GM12864 (cell line): Measurements from ENCODE around the gene WDR45.
A peak's percentile ranks its signal among the peaks of the same experiment; 100 is the strongest.

Experiments used
- DNase-seq: peaks from one replicate; pipeline ENCODE4 v3.0.0-alpha.2; 2011; ENCODE audit warnings: low read depth
- H3K4me3 ChIP-seq: 2 replicates; pipeline ENCODE4 v1.5.1; 2011; ENCODE audit warnings: mild to moderate bottlenecking, low read depth, low read length, control low read depth
- TF ChIP-seq, protein P1 (sequence below): IDR thresholded peaks from 2 replicates; pipeline ENCODE4 v1.5.1; 2011; ENCODE audit warnings: low read depth, mild to moderate bottlenecking, moderate library complexity, low read length, control low read depth, inconsistent platforms; ENCODE audit errors: missing control alignments

WDR45 gene

DNA sequence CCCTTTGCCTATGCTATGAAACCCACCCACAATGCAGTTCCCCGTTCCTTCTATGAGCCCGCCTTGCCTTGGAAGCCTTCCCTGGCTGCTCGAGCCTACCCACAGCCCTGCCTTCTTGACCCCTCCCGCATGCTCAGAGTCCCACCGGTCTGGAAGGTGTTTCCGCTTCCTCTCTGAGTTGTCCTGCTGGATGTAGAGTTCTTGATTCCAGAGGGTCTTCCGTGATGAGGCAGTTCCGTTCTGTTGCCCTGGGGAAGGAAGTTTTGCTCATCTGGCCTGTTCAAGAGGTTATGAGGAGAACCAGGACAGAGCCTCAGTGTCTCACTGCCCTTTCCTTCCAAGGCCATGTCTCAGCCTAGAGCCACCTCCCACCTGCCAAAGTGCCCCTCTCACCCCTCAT is 36.4 kb upstream of the WDR45 start:
- no peak overlapping the region for H3K4me3 ChIP-seq
- DNase-seq: no peak
- TF ChIP-seq, protein P1, sequence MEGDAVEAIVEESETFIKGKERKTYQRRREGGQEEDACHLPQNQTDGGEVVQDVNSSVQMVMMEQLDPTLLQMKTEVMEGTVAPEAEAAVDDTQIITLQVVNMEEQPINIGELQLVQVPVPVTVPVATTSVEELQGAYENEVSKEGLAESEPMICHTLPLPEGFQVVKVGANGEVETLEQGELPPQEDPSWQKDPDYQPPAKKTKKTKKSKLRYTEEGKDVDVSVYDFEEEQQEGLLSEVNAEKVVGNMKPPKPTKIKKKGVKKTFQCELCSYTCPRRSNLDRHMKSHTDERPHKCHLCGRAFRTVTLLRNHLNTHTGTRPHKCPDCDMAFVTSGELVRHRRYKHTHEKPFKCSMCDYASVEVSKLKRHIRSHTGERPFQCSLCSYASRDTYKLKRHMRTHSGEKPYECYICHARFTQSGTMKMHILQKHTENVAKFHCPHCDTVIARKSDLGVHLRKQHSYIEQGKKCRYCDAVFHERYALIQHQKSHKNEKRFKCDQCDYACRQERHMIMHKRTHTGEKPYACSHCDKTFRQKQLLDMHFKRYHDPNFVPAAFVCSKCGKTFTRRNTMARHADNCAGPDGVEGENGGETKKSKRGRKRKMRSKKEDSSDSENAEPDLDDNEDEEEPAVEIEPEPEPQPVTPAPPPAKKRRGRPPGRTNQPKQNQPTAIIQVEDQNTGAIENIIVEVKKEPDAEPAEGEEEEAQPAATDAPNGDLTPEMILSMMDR: no peak

DNA sequence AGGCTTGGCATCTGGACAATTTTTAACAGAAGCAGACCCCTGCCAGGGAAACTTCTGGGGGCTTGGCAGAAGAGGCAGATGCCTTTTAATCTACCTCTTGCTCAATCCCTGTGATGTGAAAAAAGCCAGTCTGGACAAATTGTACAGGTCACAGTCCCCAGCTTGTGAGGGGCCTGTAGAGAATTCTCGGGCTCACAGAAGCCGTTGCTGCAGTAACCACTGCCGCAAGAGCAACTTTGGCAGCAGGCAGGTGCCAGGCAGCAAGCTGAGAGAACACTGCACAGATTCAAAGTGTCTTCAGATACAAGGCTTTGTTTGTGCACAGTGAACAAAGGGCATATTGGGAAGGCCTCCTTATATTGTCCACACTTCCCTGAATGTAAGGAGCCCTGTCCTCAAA is 32.1 kb upstream of the WDR45 start:
- H3K4me3 ChIP-seq: no peak overlapping the region
- TF ChIP-seq, protein P1: no peak
- no peak for DNase-seq

DNA sequence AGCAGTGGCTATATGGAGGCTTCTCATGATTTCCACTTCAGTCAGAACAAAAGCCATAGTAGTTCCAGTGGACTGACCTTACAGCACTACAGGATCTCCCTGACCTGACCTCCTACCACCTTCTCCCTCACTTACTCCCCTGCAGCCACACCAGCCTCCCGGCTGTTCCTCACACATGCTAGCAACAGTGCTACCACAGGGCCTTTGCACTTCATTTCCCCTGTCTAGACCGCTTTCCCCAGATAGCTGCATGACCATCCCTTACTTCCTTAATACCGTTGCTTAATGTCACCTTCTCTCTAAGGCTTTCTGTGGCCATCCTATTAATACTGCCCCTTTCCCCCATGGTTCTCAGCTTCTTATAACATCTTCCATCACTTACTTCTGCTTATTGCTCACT is 30.7 kb upstream of the WDR45 start:
- H3K4me3 ChIP-seq: no peak overlapping the region
- TF ChIP-seq, protein P1: no peak
- no peak for DNase-seq

DNA sequence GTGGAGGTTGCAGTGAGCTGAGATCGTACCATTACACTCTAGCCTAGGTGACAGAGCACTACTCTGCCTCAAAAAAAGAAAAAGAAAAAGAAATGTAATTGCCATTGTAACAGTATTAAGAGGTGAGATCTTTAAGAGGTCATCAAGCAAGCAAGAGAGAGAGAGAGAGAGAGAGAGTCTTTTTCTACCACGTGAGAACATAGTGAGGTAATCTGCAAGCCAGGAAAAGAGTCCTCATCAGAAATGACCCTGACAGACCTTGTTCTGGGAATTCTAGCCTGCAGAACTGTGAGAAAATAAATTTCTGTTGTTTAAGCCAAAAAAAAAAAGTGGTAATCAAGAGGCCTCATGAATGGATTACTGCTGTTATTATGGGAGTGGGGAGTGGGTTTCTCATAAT is 29.0 kb upstream of the WDR45 start:
- H3K4me3 ChIP-seq: no peak overlapping the region
- DNase-seq: no peak
- TF ChIP-seq, protein P1: no peak

DNA sequence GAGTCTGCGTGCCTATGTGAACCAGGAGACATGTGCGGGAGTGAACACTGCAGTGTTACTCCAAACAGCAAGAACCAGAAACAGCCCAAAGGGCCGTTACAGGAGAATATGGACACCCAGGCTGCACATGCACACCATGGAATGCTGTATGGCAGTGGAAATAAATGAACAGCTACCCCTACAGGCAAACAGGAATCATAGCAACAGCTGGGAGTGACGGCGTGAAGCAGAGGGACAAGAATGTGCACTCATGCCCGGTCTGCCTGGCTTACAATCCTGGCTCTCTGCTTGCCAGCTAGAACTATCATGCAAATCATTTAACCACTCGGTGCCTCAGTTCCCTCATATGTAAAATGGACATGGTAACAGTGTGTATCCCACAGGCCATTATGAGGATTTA is 27.2 kb upstream of the WDR45 start:
- H3K4me3 ChIP-seq: no peak overlapping the region
- TF ChIP-seq, protein P1: peak; percentile 37
- DNase-seq: no peak

DNA sequence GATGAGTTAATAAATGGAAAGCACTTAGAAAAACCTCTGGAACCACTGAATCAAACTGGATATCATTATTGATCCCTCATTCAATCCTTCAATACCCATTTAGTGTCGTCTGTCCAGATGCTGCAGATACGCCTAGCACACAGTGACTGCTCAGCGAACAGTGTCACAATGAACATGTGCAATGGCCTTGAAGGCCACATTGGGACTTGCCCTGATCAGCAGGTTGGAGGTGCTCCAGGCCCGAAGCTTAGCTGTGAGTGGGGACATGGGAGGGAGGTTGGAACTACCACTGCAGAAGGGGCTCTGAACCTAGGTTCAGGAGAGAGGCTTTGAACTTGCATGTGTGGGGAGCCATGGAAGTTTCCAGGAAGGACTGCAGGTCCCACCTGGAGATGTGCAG is 26.6 kb upstream of the WDR45 start:
- TF ChIP-seq, protein P1: no peak
- no peak overlapping the region for H3K4me3 ChIP-seq

DNA sequence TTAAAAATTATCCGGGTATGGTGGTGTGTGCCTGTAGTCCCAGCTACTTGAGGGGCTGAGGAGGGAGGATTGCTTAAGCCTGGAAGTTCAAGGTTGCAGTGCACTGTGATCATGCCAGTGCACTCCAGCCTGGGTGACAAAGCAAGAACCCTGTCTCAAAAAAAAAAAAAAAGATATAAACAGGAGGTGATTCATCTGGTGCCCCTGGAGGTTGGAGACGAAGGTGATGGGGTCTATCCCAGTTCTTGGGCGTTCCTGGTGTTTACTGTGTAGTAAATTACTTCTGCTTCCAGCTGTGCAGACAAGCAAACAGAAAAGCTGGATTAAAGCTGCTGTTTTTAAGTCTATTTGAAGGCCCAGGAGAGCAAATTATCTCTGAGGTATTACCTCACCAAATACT is 23.9 kb upstream of the WDR45 start:
- no peak overlapping the region for H3K4me3 ChIP-seq
- DNase-seq: no peak
- TF ChIP-seq, protein P1: no peak

More for the DNA sequence above, 26.6 kb upstream of the WDR45 start:
- no peak for DNase-seq
